Kidney epithelial cell (primary cell): ENCODE measurements around the gene TMEM89. TPM values are rescaled to one million over a fixed set of nuclear protein-coding genes. Genes with fewer than 3 reads are reported as not detected.
A peak's percentile ranks its signal among the peaks of the same experiment; 100 is the strongest.

Experiments
- DNase-seq: peaks from one replicate; pipeline ENCODE4 v3.0.0-alpha.2; 2010; ENCODE audit warnings: low read depth
- H3K27me3 ChIP-seq: 2 replicates; pipeline ENCODE4 v1.6.0; 2011; ENCODE audit warnings: low read length; ENCODE audit not compliant: control insufficient read depth, insufficient read depth
- H3K36me3 ChIP-seq: 2 replicates; pipeline ENCODE4 v1.5.1; 2011; ENCODE audit warnings: low read length; ENCODE audit not compliant: control insufficient read depth, insufficient read depth
- H3K4me3 ChIP-seq: 2 replicates; pipeline ENCODE4 v1.5.1; 2011; ENCODE audit warnings: low read depth, mild to moderate bottlenecking, control low read depth, low read length
- CTCF ChIP-seq: IDR thresholded peaks from 2 replicates; pipeline ENCODE4 v1.5.1; 2011; ENCODE audit warnings: mild to moderate bottlenecking, moderate library complexity, low read length, control low read depth, inconsistent platforms; ENCODE audit not compliant: insufficient read depth, poor library complexity, severe bottlenecking
- total RNA-seq: library from RNA; depleted of rRNA; stranded (reverse); fragments of >200 nt; gene quantifications from 2 replicates; pipeline ENCODE4 v1.2.3, GENCODE V29; 2015

TMEM89 gene
- total RNA-seq, 1 donor from 2014 or later = not detected

- no peaks in the 10 kb centered on the region for H3K27me3 ChIP-seq
- H3K4me3 ChIP-seq = peak overlapping the region; percentile 41
- no peaks in the 10 kb centered on the region for H3K36me3 ChIP-seq
- no peak for TF ChIP-seq CTCF
- no peak for DNase-seq
Observed at GRCh38 chr3:48655606-48656005, 34.0 kb upstream of the TMEM89 start.

GRCh38 chr3:48655063-48655462 lies 33.5 kb upstream of the TMEM89 start:
- Histone ChIP-seq H3K4me3 (no peak overlapping the region), H3K36me3 (no peaks in the 10 kb centered on the region), H3K27me3 (no peaks in the 10 kb centered on the region)
- DNase-seq = no peak
- TF ChIP-seq CTCF = no peak

- Histone ChIP-seq H3K36me3 (no peaks in the 10 kb centered on the region), H3K4me3 (no peak overlapping the region), H3K27me3 (no peaks in the 10 kb centered on the region)
- TF ChIP-seq CTCF = no peak
- DNase-seq = peak; percentile 7
Observed at GRCh38 chr3:48652923-48653715, 31.6 kb upstream of the TMEM89 start.

GRCh38 chr3:48651771-48652170 lies 30.2 kb upstream of the TMEM89 start:
- Histone ChIP-seq H3K27me3 (no peaks in the 10 kb centered on the region), H3K36me3 (no peaks in the 10 kb centered on the region), H3K4me3 (no peak overlapping the region)
- TF ChIP-seq CTCF = no peak
- DNase-seq = no peak

- no peaks in the 10 kb centered on the region for H3K27me3 ChIP-seq
- no peaks in the 10 kb centered on the region for H3K36me3 ChIP-seq
- no peak for TF ChIP-seq CTCF
- DNase-seq = no peak
- no peak overlapping the region for H3K4me3 ChIP-seq
Observed at GRCh38 chr3:48650723-48651122, 29.2 kb upstream of the TMEM89 start.
